ENCODE measurements around the gene SLIT3.

DNA sequence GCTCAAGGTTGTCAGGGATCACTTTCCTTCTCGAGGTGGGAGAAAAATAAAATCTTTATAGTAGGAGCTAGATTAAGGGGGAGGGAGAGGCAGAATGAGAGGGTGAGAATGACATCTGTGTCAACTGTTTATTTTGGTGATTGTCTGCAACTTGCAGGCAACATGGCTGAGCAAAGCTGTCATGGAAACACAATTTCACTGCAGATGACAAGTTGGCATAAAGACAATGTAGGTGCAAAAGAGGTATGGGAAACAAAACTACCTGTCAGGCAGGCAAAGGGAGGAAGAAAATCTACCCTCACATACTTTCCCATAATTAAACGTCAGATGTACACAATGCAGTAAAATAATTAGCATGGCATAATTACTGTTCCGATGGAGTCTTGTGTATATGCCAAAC lies 167.4 kb downstream of the SLIT3 start:
- TF ChIP-seq, protein P1, sequence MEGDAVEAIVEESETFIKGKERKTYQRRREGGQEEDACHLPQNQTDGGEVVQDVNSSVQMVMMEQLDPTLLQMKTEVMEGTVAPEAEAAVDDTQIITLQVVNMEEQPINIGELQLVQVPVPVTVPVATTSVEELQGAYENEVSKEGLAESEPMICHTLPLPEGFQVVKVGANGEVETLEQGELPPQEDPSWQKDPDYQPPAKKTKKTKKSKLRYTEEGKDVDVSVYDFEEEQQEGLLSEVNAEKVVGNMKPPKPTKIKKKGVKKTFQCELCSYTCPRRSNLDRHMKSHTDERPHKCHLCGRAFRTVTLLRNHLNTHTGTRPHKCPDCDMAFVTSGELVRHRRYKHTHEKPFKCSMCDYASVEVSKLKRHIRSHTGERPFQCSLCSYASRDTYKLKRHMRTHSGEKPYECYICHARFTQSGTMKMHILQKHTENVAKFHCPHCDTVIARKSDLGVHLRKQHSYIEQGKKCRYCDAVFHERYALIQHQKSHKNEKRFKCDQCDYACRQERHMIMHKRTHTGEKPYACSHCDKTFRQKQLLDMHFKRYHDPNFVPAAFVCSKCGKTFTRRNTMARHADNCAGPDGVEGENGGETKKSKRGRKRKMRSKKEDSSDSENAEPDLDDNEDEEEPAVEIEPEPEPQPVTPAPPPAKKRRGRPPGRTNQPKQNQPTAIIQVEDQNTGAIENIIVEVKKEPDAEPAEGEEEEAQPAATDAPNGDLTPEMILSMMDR (IDR thresholded peaks at IDR 0.05), result no peak
- TF ChIP-seq POLR2A (IDR thresholded peaks at IDR 0.05), result no peak
- no peak for TF ChIP-seq POLR2AphosphoS5 (IDR thresholded peaks at IDR 0.05; ENCODE audit: insufficient read depth in 1 of 2, low read depth in 1 of 2)
